OCI-LY3 (cell line): ENCODE data around the gene EFNB3.

Source experiments
- H2AFZ ChIP-seq: fragments of 200-600, 300-600 bp; shearing (Covaris generic); 2 replicates; pipeline ENCODE4 v1.6.0; 2014; ENCODE audit warnings: antibody characterized with exemption, low read depth, low read length
- H3K27ac ChIP-seq: fragments of 200-600, 300-600 bp; sonication (generic); 2 replicates; pipeline ENCODE4 v1.5.1; 2014; ENCODE audit warnings: mild to moderate bottlenecking, low read length, moderate library complexity, mixed read lengths
- H3K27me3 ChIP-seq: fragments of 200-600, 300-600 bp; sonication (generic); 2 replicates; pipeline ENCODE4 v1.6.1; 2014; ENCODE audit warnings: low read depth, low read length, mixed read lengths
- H3K36me3 ChIP-seq: fragments of 200-600, 300-600 bp; sonication (generic); replicated peaks from 2 replicates; pipeline ENCODE3; 2014; ENCODE audit warnings: low read depth, low read length, mixed read lengths
- H3K4me1 ChIP-seq: fragments of 300-600, 200-600 bp; sonication (generic); 2 replicates; pipeline ENCODE4 v1.6.1; 2014; ENCODE audit warnings: low read length, mixed read lengths
- H3K4me2 ChIP-seq: fragments of 200-600, 300-600 bp; sonication (generic); 2 replicates; pipeline ENCODE4 v1.6.1; 2014; ENCODE audit warnings: low read length, mixed read lengths
- H3K4me3 ChIP-seq: fragments of 300-600, 200-600 bp; sonication (generic); 2 replicates; pipeline ENCODE4 v1.5.1; 2014; ENCODE audit warnings: antibody characterized with exemption, mild to moderate bottlenecking, low read length, moderate library complexity
- H3K79me2 ChIP-seq: fragments of 300-600, 200-600 bp; shearing (Covaris generic); 2 replicates; pipeline ENCODE4 v1.6.1; 2014; ENCODE audit warnings: mild to moderate bottlenecking, low read length, mixed read lengths
- H3K9ac ChIP-seq: fragments of 300-600, 200-600 bp; shearing (Covaris generic); 2 replicates; pipeline ENCODE4 v1.6.0; 2014; ENCODE audit warnings: mild to moderate bottlenecking, low read length, moderate library complexity
- H3K9me3 ChIP-seq: fragments of 200-600, 300-600 bp; shearing (Covaris generic); 2 replicates; pipeline ENCODE4 v1.6.1; 2014; ENCODE audit warnings: low read length, mixed read lengths; ENCODE audit not compliant: insufficient read depth
- H4K20me1 ChIP-seq: fragments of 200-600, 300-600 bp; sonication (generic); 2 replicates; pipeline ENCODE4 v1.6.1; 2016; ENCODE audit warnings: low read length, mixed read lengths; ENCODE audit not compliant: insufficient read depth
- CTCF ChIP-seq: fragments of 200-600, 300-600 bp; sonication (generic); IDR thresholded peaks from 2 replicates; pipeline ENCODE4 v1.5.1; 2014; ENCODE audit warnings: antibody characterized with exemption, low read length, low read depth
- EZH2phosphoT487 ChIP-seq: fragments of 200-600 bp; shearing (Covaris generic); IDR thresholded peaks from 2 replicates; pipeline ENCODE4 v1.6.1; 2018; ENCODE audit warnings: antibody characterized with exemption, mixed run types, low read depth

The EFNB3 gene

GRCh38 chr17:7704601-7705268 is at the start of gene EFNB3:
EFNB3 (plus strand) TSS chr17:7705202; CDS start chr17:7705599, 397 bp downstream.
- no peak within 1 kb of the TSS for H2AFZ ChIP-seq
- H3K4me2 ChIP-seq = no peak within 1 kb of the TSS
- H3K4me1 ChIP-seq = no peaks in the 10 kb centered on the region
- no peaks in the 10 kb centered on the region for H4K20me1 ChIP-seq
- no peak within 1 kb of the TSS for H3K9ac ChIP-seq
- H3K79me2 ChIP-seq = no peaks in the 10 kb centered on the region
- no peaks in the 10 kb centered on the region for H3K9me3 ChIP-seq
- no peak within 1 kb of the TSS for H3K27ac ChIP-seq
- H3K36me3 ChIP-seq = no peaks in the 10 kb centered on the region
- H3K4me3 ChIP-seq = no peak within 1 kb of the TSS
- peaks cover 11% of the 10 kb centered on the region for H3K27me3 ChIP-seq
- TF ChIP-seq EZH2phosphoT487 (no peak), CTCF (no peak)

- Histone ChIP-seq H3K27ac (no peak overlapping the region), H3K4me3 (no peak overlapping the region), H4K20me1 (no peaks in the 10 kb centered on the region), H3K4me1 (no peaks in the 10 kb centered on the region), H2AFZ (no peak overlapping the region), H3K36me3 (no peaks in the 10 kb centered on the region), H3K9me3 (no peaks in the 10 kb centered on the region), H3K4me2 (no peak overlapping the region), H3K27me3 (no peaks in the 10 kb centered on the region), H3K9ac (no peak overlapping the region), H3K79me2 (no peaks in the 10 kb centered on the region)
- TF ChIP-seq EZH2phosphoT487 (no peak), CTCF (no peak)
Measured at GRCh38 chr17:7655541-7655840, 49.5 kb upstream of the EFNB3 start.

GRCh38 chr17:7656958-7657609 is 47.9 kb upstream of the EFNB3 start:
- H3K36me3 ChIP-seq = no peaks in the 10 kb centered on the region
- no peak overlapping the region for H3K4me2 ChIP-seq
- no peak overlapping the region for H3K27ac ChIP-seq
- H3K27me3 ChIP-seq = no peaks in the 10 kb centered on the region
- H3K79me2 ChIP-seq = no peaks in the 10 kb centered on the region
- no peaks in the 10 kb centered on the region for H3K4me1 ChIP-seq
- H2AFZ ChIP-seq = no peak overlapping the region
- TF ChIP-seq EZH2phosphoT487 = no peak
- no peak for TF ChIP-seq CTCF
- no peaks in the 10 kb centered on the region for H4K20me1 ChIP-seq
- no peak overlapping the region for H3K4me3 ChIP-seq
- no peak overlapping the region for H3K9ac ChIP-seq
- H3K9me3 ChIP-seq = no peaks in the 10 kb centered on the region

GRCh38 chr17:7667656-7668406 is 37.2 kb upstream of the EFNB3 start:
- TF ChIP-seq EZH2phosphoT487 = no peak
- no peak for TF ChIP-seq CTCF
- H3K4me3 ChIP-seq = no peak overlapping the region
- H3K9ac ChIP-seq = no peak overlapping the region
- H3K9me3 ChIP-seq = no peaks in the 10 kb centered on the region
- H3K4me2 ChIP-seq = no peak overlapping the region
- no peaks in the 10 kb centered on the region for H4K20me1 ChIP-seq
- H2AFZ ChIP-seq = no peak overlapping the region
- peaks cover 13% of the 10 kb centered on the region for H3K36me3 ChIP-seq
- H3K79me2 ChIP-seq = no peaks in the 10 kb centered on the region
- H3K4me1 ChIP-seq = no peaks in the 10 kb centered on the region
- H3K27ac ChIP-seq = no peak overlapping the region
- no peaks in the 10 kb centered on the region for H3K27me3 ChIP-seq
